Neuronal stem cell (in vitro differentiated cells): ENCODE results near the gene PDCD11.
A peak's percentile ranks its signal among the peaks of the same experiment; 100 is the strongest.

Experiments used
- DNase-seq: peaks from one replicate; pipeline ENCODE4 v3.0.0-alpha.2; 2013; ENCODE audit warnings: low spot score
- H2AFZ ChIP-seq: one replicate; pipeline ENCODE4 v1.6.1; 2013; ENCODE audit warnings: mild to moderate bottlenecking, low read length, inconsistent platforms
- H2AK5ac ChIP-seq: 2 replicates; pipeline ENCODE4 v1.6.1; 2013; ENCODE audit warnings: low read depth, mild to moderate bottlenecking, inconsistent platforms, low read length, moderate library complexity, mixed read lengths
- H2BK120ac ChIP-seq: 2 replicates; pipeline ENCODE4 v1.6.1; 2013; ENCODE audit warnings: low read depth, mild to moderate bottlenecking, inconsistent platforms, low read length, moderate library complexity, mixed read lengths
- H2BK12ac ChIP-seq: one replicate; pipeline ENCODE4 v1.6.1; 2013; ENCODE audit warnings: low read length, inconsistent platforms
- H2BK15ac ChIP-seq: 2 replicates; pipeline ENCODE4 v1.6.1; 2013; ENCODE audit warnings: mild to moderate bottlenecking, low read length, inconsistent platforms, mixed read lengths
- H2BK5ac ChIP-seq: one replicate; pipeline ENCODE4 v1.6.1; 2013; ENCODE audit warnings: inconsistent platforms, mild to moderate bottlenecking, low read length, moderate library complexity
- H3K14ac ChIP-seq: one replicate; pipeline ENCODE4 v1.6.1; 2013; ENCODE audit warnings: low read length, inconsistent platforms
- H3K18ac ChIP-seq: 2 replicates; pipeline ENCODE4 v1.6.1; 2013; ENCODE audit warnings: low read length, inconsistent platforms
- H3K23ac ChIP-seq: 2 replicates; pipeline ENCODE4 v1.6.1; 2013; ENCODE audit warnings: low read depth, mild to moderate bottlenecking, mixed read lengths, low read length, inconsistent platforms; ENCODE audit not compliant: poor library complexity
- H3K27ac ChIP-seq: replicated peaks from 3 replicates; pipeline ENCODE4 v1.5.1; 2013; ENCODE audit warnings: low read length, inconsistent platforms
- H3K27me3 ChIP-seq, 3 experiments: 2 replicates each; pipeline ENCODE4 v1.6.1; 2013; ENCODE audit warnings: low read length in 3 of 3, mild to moderate bottlenecking in 2 of 3, inconsistent platforms in 1 of 3, low read depth in 1 of 3, mixed read lengths in 1 of 3, moderate library complexity in 1 of 3; ENCODE audit not compliant: control insufficient read depth in 3 of 3, insufficient read depth in 3 of 3
- H3K36me3 ChIP-seq, 2 donors: replicated peaks in 1 of 2; 2 replicates each; pipeline ENCODE4 v1.6.1; 2013; ENCODE audit warnings: low read length in 2 of 2; ENCODE audit not compliant: control insufficient read depth in 2 of 2, insufficient read depth in 2 of 2
- H3K4ac ChIP-seq: 2 replicates; pipeline ENCODE4 v1.6.1; 2013; ENCODE audit warnings: inconsistent platforms, mild to moderate bottlenecking, low read length, moderate library complexity
- H3K4me1 ChIP-seq, 2 donors: 1 replicate in 1 of 2; 2 replicates in 1 of 2; pipeline ENCODE4 v1.6.1; 2013; ENCODE audit warnings: low read length in 2 of 2, low read depth in 1 of 2; ENCODE audit not compliant: control insufficient read depth in 2 of 2, insufficient read depth in 1 of 2
- H3K4me2 ChIP-seq: one replicate; pipeline ENCODE4 v1.6.1; 2013; ENCODE audit warnings: mild to moderate bottlenecking, low read length, inconsistent platforms; ENCODE audit not compliant: insufficient read depth, poor library complexity, severe bottlenecking
- H3K4me3 ChIP-seq, 2 donors: 2 replicates each; pipeline ENCODE4 v1.5.1; 2013; ENCODE audit warnings: low read length in 2 of 2, mild to moderate bottlenecking in 2 of 2, inconsistent platforms in 1 of 2, moderate library complexity in 1 of 2
- H3K79me1 ChIP-seq: one replicate; pipeline ENCODE4 v1.6.1; 2013; ENCODE audit warnings: low read depth, mild to moderate bottlenecking, inconsistent platforms, low read length, moderate library complexity
- H3K9ac ChIP-seq: one replicate; pipeline ENCODE4 v1.6.1; 2013; ENCODE audit warnings: mild to moderate bottlenecking, low read depth, low read length, inconsistent platforms; ENCODE audit not compliant: poor library complexity
- H3K9me3 ChIP-seq, 2 donors: replicated peaks in 1 of 2; 2 replicates each; pipeline versions ENCODE3 to v1.6.1; 2013; ENCODE audit warnings: low read length in 2 of 2, mild to moderate bottlenecking in 2 of 2, inconsistent platforms in 1 of 2, low read depth in 1 of 2, mixed read lengths in 1 of 2, moderate library complexity in 1 of 2; ENCODE audit not compliant: control insufficient read depth in 2 of 2, insufficient read depth in 1 of 2
- H4K8ac ChIP-seq: one replicate; pipeline ENCODE4 v1.6.1; 2013; ENCODE audit warnings: low read depth, mild to moderate bottlenecking, inconsistent platforms, low read length, moderate library complexity
- H4K91ac ChIP-seq: one replicate; pipeline ENCODE4 v1.6.1; 2013; ENCODE audit warnings: low read length, low read depth, mild to moderate bottlenecking, inconsistent platforms; ENCODE audit not compliant: poor library complexity
- WGBS, 2 donors: extraction: QIAGEN DNeasy Blood & Tissue Kit; methylation state at CpG; one replicate each; pipeline ENCODE4 v1.1.7; 2013; ENCODE audit warnings: missing lambda C conversion rate in 2 of 2, mixed read lengths in 1 of 2; ENCODE audit not compliant: insufficient read length in 2 of 2, insufficient replicate concordance in 1 of 2; ENCODE audit errors: extremely low coverage in 2 of 2; 5-methylcytosine and 5-hydroxymethylcytosine counted together

The PDCD11 gene

GRCh38 chr10:103478671-103479070, 82.2 kb downstream of the PDCD11 start:
- no peak overlapping the region for H3K23ac ChIP-seq

GRCh38 chr10:103479135-103479534, 82.7 kb downstream of the PDCD11 start, which contains the start of gene CALHM3:
TSS of gene CALHM3 (minus strand) at chr10:103479240. CDS start at chr10:103479032, 208 bp downstream.
- Histone ChIP-seq H2BK5ac (peak within 1 kb of the TSS; percentile 77), H2BK120ac (no peak within 1 kb of the TSS), H2AK5ac (no peak within 1 kb of the TSS), H4K8ac (peak within 1 kb of the TSS; percentile 57), H3K36me3 (no peaks in the 10 kb centered on the region), H3K27me3 (peaks cover 0 to 21% (median 0%) of the 10 kb centered on the region in 3 experiments), H3K27ac (no peak within 1 kb of the TSS), H3K9ac (peak within 1 kb of the TSS; percentile 12), H3K4ac (peak within 1 kb of the TSS; percentile 91), H3K23ac (no peak within 1 kb of the TSS), H2BK12ac (no peak within 1 kb of the TSS), H2BK15ac (peak within 1 kb of the TSS; percentile 56), H3K14ac (peak within 1 kb of the TSS; percentile 47), H3K79me1 (no peaks in the 10 kb centered on the region), H2AFZ (peak within 1 kb of the TSS; percentile 40), H3K4me3 (no peak within 1 kb of the TSS), H4K91ac (peak within 1 kb of the TSS; percentile 94), H3K4me2 (no peak within 1 kb of the TSS), H3K9me3 (no peaks in the 10 kb centered on the region), H3K4me1 (peaks cover 4 to 8% of the 10 kb centered on the region in 2 donors), H3K18ac (peak within 1 kb of the TSS; percentile 77)
- WGBS, 2 donors = no CpG with 5 or more reads among the region's 7 CpGs
- DNase-seq = no peak

More at GRCh38 chr10:103478671-103479070, 82.2 kb downstream of the PDCD11 start:
- H3K9ac ChIP-seq = peak overlapping the region; percentile 12
- H3K36me3 ChIP-seq = no peaks in the 10 kb centered on the region
- H3K27me3 ChIP-seq = peaks cover 0 to 21% (median 0%) of the 10 kb centered on the region in 3 experiments
- H3K27ac ChIP-seq = no peak overlapping the region
- WGBS, 2 donors = no CpG with 5 or more reads among the region's 22 CpGs
- H2BK15ac ChIP-seq = peak overlapping the region; percentile 56
- H3K18ac ChIP-seq = peak overlapping the region; percentile 77
- peaks cover 4 to 8% of the 10 kb centered on the region in 2 donors for H3K4me1 ChIP-seq
- H3K4me3 ChIP-seq = no peak overlapping the region
- no peak for DNase-seq
- peak overlapping the region; percentile 57 for H4K8ac ChIP-seq
- peak overlapping the region; percentile 40 for H2AFZ ChIP-seq
- peak overlapping the region; percentile 77 for H2BK5ac ChIP-seq
- no peak overlapping the region for H3K4me2 ChIP-seq
- no peak overlapping the region for H2AK5ac ChIP-seq
- H3K79me1 ChIP-seq = no peaks in the 10 kb centered on the region
- no peak overlapping the region for H2BK120ac ChIP-seq
- H4K91ac ChIP-seq = peak overlapping the region; percentile 94
- H3K9me3 ChIP-seq = no peaks in the 10 kb centered on the region
- H3K14ac ChIP-seq = peak overlapping the region; percentile 47
- peak overlapping the region; percentile 91 for H3K4ac ChIP-seq
- no peak overlapping the region for H2BK12ac ChIP-seq

- Histone ChIP-seq H3K18ac (no peak overlapping the region), H2AFZ (no peak overlapping the region), H4K91ac (no peak overlapping the region), H3K79me1 (no peaks in the 10 kb centered on the region), H3K9me3 (no peaks in the 10 kb centered on the region), H3K9ac (no peak overlapping the region), H3K4me2 (no peak overlapping the region), H3K27ac (no peak overlapping the region), H3K4me1 (peaks cover 4 to 8% of the 10 kb centered on the region in 2 donors), H2BK15ac (no peak overlapping the region), H2BK120ac (no peak overlapping the region), H3K23ac (no peak overlapping the region), H2BK5ac (no peak overlapping the region), H3K4ac (no peak overlapping the region), H2AK5ac (peak overlapping the region; percentile 68), H3K27me3 (peaks cover 0 to 21% (median 0%) of the 10 kb centered on the region in 3 experiments), H2BK12ac (no peak overlapping the region), H3K14ac (peak overlapping the region; percentile 67), H4K8ac (no peak overlapping the region), H3K4me3 (peak overlapping the region in 1 of 2 donors; percentile 36), H3K36me3 (no peaks in the 10 kb centered on the region)
- WGBS, 2 donors = no CpG with 5 or more reads among the region's 5 CpGs
- DNase-seq = no peak
These were observed 84.1 kb downstream of the PDCD11 start for GRCh38 chr10:103480521-103480920.

- Histone ChIP-seq H3K79me1 (no peaks in the 10 kb centered on the region), H4K91ac (no peak overlapping the region), H3K4me3 (no peak overlapping the region), H2BK15ac (no peak overlapping the region), H2AK5ac (no peak overlapping the region), H2BK5ac (no peak overlapping the region), H4K8ac (no peak overlapping the region), H3K27me3 (peaks cover 0 to 15% (median 0%) of the 10 kb centered on the region in 3 experiments), H3K4me1 (peaks cover 1 to 4% of the 10 kb centered on the region in 2 donors), H2AFZ (no peak overlapping the region), H2BK120ac (no peak overlapping the region), H3K4ac (no peak overlapping the region), H3K4me2 (no peak overlapping the region), H3K18ac (no peak overlapping the region), H2BK12ac (no peak overlapping the region), H3K9ac (peak overlapping the region; percentile 61), H3K27ac (no peak overlapping the region), H3K36me3 (no peaks in the 10 kb centered on the region), H3K23ac (no peak overlapping the region), H3K14ac (no peak overlapping the region), H3K9me3 (no peaks in the 10 kb centered on the region)
- WGBS, 2 donors = no CpG with 5 or more reads among the region's 12 CpGs
- no peak for DNase-seq
These were observed 85.6 kb downstream of the PDCD11 start for GRCh38 chr10:103481974-103482531.
